SK-N-SH (cell line): Measurements from ENCODE around the gene PITPNB. TPM values are rescaled to one million over a fixed set of nuclear protein-coding genes. Genes with fewer than 3 reads are reported as not detected.

Experiments
- CTCF ChIA-PET: fragments of 300-600, 350-600 bp; formaldehyde crosslinking; extraction: SDS; loops from one replicate; lab custom pipeline; 2021; lab: Yijun Ruan, JAX
- POLR2A ChIA-PET: fragments of 350-600 bp; sonication (Branson Sonifier 250); formaldehyde crosslinking; extraction: SDS; loops from one replicate; lab custom pipeline; 2020; ENCODE audit warnings: antibody characterized with exemption, inconsistent platforms; lab: Yijun Ruan, JAX
- DNase-seq: peaks from one replicate; pipeline ENCODE4 v3.0.0; 2012
- H2AFZ ChIP-seq: fragments of 200-600 bp; sonication (generic); 2 replicates; pipeline ENCODE4 v1.8.1; 2016; ENCODE audit warnings: antibody characterized with exemption, mild to moderate bottlenecking, low read depth
- H3F3A ChIP-seq: fragments of 200-600 bp; sonication (generic); replicated peaks from 2 replicates; pipeline ENCODE3; 2016; ENCODE audit warnings: antibody characterized with exemption, mild to moderate bottlenecking; ENCODE audit not compliant: insufficient read depth
- H3K27ac ChIP-seq, 2 experiments: fragments of 200-500 bp in 1 of 2; fragments of 200-600 bp in 1 of 2; sonication (Bioruptor generic) in 1 of 2; sonication (generic), shearing (Covaris generic) in 1 of 2; 2 replicates each; pipeline versions ENCODE4 v1.5.1 to v1.6.1; 2014 to 2016; ENCODE audit warnings: low read depth in 2 of 2, inconsistent platforms in 1 of 2, low read length in 1 of 2, mild to moderate bottlenecking in 1 of 2, mixed read lengths in 1 of 2
- H3K27me3 ChIP-seq: fragments of 200-600 bp; sonication (generic), shearing (Covaris generic); 2 replicates; pipeline ENCODE4 v1.6.1; 2016; ENCODE audit warnings: mixed run types; ENCODE audit not compliant: insufficient read depth
- H3K36me3 ChIP-seq, 2 experiments: fragments of 200-500 bp in 1 of 2; fragments of 200-600 bp in 1 of 2; sonication (Bioruptor generic) in 1 of 2; sonication (generic) in 1 of 2; replicated peaks in 1 of 2; 2 replicates each; pipeline versions ENCODE3 to v1.5.1; 2014 to 2016; ENCODE audit warnings: low read length in 1 of 2, mild to moderate bottlenecking in 1 of 2; ENCODE audit not compliant: insufficient read depth in 2 of 2, control insufficient read depth in 1 of 2
- H3K4me1 ChIP-seq, 2 experiments: fragments of 200-500 bp in 1 of 2; fragments of 200-600 bp in 1 of 2; sonication (Bioruptor generic) in 1 of 2; sonication (generic), shearing (Covaris generic) in 1 of 2; 2 replicates each; pipeline versions ENCODE4 v1.5.1 to v1.6.1; 2014 to 2016; ENCODE audit warnings: low read depth in 1 of 2, low read length in 1 of 2, mixed run types in 1 of 2; ENCODE audit not compliant: insufficient read depth in 2 of 2, control insufficient read depth in 1 of 2
- H3K4me2 ChIP-seq: fragments of 200-600 bp; sonication (generic), shearing (Covaris generic); 2 replicates; pipeline ENCODE4 v1.6.1; 2017; ENCODE audit warnings: mixed run types
- H3K4me3 ChIP-seq, 2 experiments: fragments of 200-500 bp in 1 of 2; fragments of 200-600 bp in 1 of 2; sonication (Bioruptor generic) in 1 of 2; sonication (generic), shearing (Covaris generic) in 1 of 2; 2 replicates each; pipeline versions ENCODE4 v1.5.1 to v1.8.1; 2014 to 2016; ENCODE audit warnings: low read depth in 2 of 2, inconsistent platforms in 1 of 2, low read length in 1 of 2, mild to moderate bottlenecking in 1 of 2, mixed read lengths in 1 of 2, moderate library complexity in 1 of 2
- H3K79me2 ChIP-seq: fragments of 200-600 bp; sonication (generic); 2 replicates; pipeline ENCODE4 v1.8.1; 2017; ENCODE audit warnings: mild to moderate bottlenecking; ENCODE audit not compliant: insufficient read depth
- H3K9ac ChIP-seq: fragments of 200-600 bp; sonication (generic); 2 replicates; pipeline ENCODE4 v1.6.1; 2017; ENCODE audit warnings: mixed run types
- H3K9me2 ChIP-seq: fragments of 200-600 bp; sonication (generic); 2 replicates; pipeline ENCODE4 v1.6.1; 2017; ENCODE audit warnings: mixed run types
- H3K9me3 ChIP-seq: fragments of 200-600 bp; sonication (generic); 2 replicates; pipeline ENCODE4 v1.6.1; 2017; ENCODE audit warnings: mixed run types, mild to moderate bottlenecking, moderate library complexity
- H4K20me1 ChIP-seq: fragments of 200-600 bp; sonication (generic); 2 replicates; pipeline ENCODE4 v1.6.1; 2017; ENCODE audit warnings: mild to moderate bottlenecking, mixed run types; ENCODE audit not compliant: insufficient read depth
- FOSL2 ChIP-seq: IDR thresholded peaks from 2 replicates; pipeline ENCODE4 v1.4.0; 2012; ENCODE audit warnings: low read depth, mild to moderate bottlenecking, moderate library complexity, borderline replicate concordance
- JUND ChIP-seq: IDR thresholded peaks from 2 replicates; pipeline ENCODE4 v1.4.0; 2012
- MXI1 ChIP-seq: IDR thresholded peaks from 2 replicates; pipeline ENCODE4 v1.6.1; 2012; ENCODE audit warnings: mild to moderate bottlenecking, low read depth, low read length, improper control_type of control experiment
- NFIC ChIP-seq: IDR thresholded peaks from 2 replicates; pipeline ENCODE4 v1.4.0; 2012; ENCODE audit warnings: borderline replicate concordance
- RAD21 ChIP-seq: IDR thresholded peaks from 2 replicates; pipeline ENCODE4 v1.6.1; 2012; ENCODE audit warnings: mild to moderate bottlenecking, low read length
- RCOR1 ChIP-seq: fragments of 150-350 bp; IDR thresholded peaks from 2 replicates; pipeline ENCODE4 v1.6.1; 2017; ENCODE audit warnings: antibody characterized with exemption, low read length
- SMC3 ChIP-seq: IDR thresholded peaks from 2 replicates; pipeline ENCODE4 v1.6.1; 2012; ENCODE audit warnings: low read depth, low read length, improper control_type of control experiment
- TEAD4 ChIP-seq: IDR thresholded peaks from 2 replicates; pipeline ENCODE4 v1.4.0; 2012; ENCODE audit warnings: mild to moderate bottlenecking, borderline replicate concordance; ENCODE audit not compliant: insufficient read depth
- WGBS: methylation state at CpG from one replicate; pipeline ENCODE4 v1.1.6; 2017; ENCODE audit warnings: low lambda C conversion rate; 5-methylcytosine and 5-hydroxymethylcytosine counted together
- polyA plus RNA-seq, 3 experiments: library from polyadenylated mRNA; depleted of rRNA; stranded (reverse); fragments of >200 nt; gene quantifications; 2 replicates each; pipeline ENCODE4 v1.2.3, GENCODE V29; 2012
- TF ChIP-seq, protein P1 (sequence below): IDR thresholded peaks from 2 replicates; pipeline ENCODE4 v1.4.0; 2012; ENCODE audit warnings: low read depth
- TF ChIP-seq, protein P2 (sequence below): IDR thresholded peaks from 2 replicates; pipeline ENCODE4; 2012
- TF ChIP-seq, protein P3 (sequence below): IDR thresholded peaks from 2 replicates; pipeline ENCODE4 v1.6.1; 2012; ENCODE audit warnings: mild to moderate bottlenecking, low read depth, low read length, moderate library complexity
- TF ChIP-seq, protein P4 (sequence below): fragments of 200-600 bp; sonication (generic); IDR thresholded peaks from 2 replicates; pipeline ENCODE4 v1.6.1; 2017; ENCODE audit warnings: antibody characterized with exemption, mild to moderate bottlenecking, moderate library complexity

The PITPNB gene
- polyA plus RNA-seq, 1 of the 3 experiments (the other 2 are of a cell fraction): 32.3 TPM

DNA sequence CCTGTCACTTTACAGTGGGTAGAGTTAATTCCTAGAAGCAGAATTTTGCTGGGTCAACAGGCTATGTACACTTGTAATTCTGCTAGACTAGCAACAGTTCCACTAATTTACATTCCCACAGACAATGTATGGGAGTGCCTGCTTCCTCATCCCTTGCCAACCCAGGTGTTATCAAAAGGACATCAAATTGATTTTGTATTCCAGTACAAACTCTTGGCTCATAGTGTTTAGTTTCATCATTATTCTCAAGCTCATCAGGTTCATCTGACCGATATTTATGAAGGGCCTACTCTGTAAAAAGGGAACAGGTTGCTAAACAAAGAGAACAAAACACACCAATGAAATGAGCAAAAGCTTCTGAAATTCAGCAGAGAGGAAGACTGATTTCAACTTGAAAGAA is 30.7 kb downstream of the PITPNB start (continued):
- TF ChIP-seq, protein P1, sequence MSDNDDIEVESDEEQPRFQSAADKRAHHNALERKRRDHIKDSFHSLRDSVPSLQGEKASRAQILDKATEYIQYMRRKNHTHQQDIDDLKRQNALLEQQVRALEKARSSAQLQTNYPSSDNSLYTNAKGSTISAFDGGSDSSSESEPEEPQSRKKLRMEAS: no peak
- TF ChIP-seq, all 33 proteins: peak for 0

DNA sequence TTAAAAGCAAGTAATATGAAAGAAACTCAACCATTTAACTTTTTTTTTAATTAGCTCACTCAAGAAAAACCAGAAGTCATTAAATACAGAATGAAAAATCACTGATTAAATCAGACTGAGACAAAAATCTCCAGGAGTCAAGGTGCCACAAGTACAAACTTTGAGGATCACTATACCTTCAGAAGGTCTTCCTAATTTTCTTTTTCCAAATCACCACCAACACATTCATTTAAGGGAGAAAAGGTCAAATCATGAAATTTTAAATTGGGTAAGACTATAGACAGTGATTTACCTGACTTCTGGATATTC is 32.3 kb downstream of the PITPNB start:
- no peak for DNase-seq
- ChIA-PET CTCF (interaction anchor here (0.7 to 30.2 kb wide), 31 partner anchors 9 to 1358 kb away, joined by 3 to 630 read pairs (median 5); partner anchors contain the start of genes MN1 and PITPNB), POLR2A (interaction anchor here (1.0 kb wide), 1 partner anchor 26 kb away, joined by 3 read pairs; no protein-coding TSS in a partner anchor)
- H3K9ac ChIP-seq: no peak overlapping the region
- no peaks in the 10 kb centered on the region for H3K9me2 ChIP-seq
- TF ChIP-seq, protein P2, sequence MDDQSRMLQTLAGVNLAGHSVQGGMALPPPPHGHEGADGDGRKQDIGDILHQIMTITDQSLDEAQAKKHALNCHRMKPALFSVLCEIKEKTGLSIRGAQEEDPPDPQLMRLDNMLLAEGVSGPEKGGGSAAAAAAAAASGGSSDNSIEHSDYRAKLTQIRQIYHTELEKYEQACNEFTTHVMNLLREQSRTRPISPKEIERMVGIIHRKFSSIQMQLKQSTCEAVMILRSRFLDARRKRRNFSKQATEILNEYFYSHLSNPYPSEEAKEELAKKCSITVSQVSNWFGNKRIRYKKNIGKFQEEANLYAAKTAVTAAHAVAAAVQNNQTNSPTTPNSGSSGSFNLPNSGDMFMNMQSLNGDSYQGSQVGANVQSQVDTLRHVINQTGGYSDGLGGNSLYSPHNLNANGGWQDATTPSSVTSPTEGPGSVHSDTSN: no peak
- 0 out of 2 replicates have a peak, but pooled peaks have one; percentile 2 for TF ChIP-seq MXI1
- H3K79me2 ChIP-seq: peaks cover 34% of the 10 kb centered on the region; the same call in 1 of the 2 replicates
- H3F3A ChIP-seq: peaks cover 35% of the 10 kb centered on the region
- peak overlapping the region; percentile 7 to 48; a peak in 3 of 4 replicates for H3K27ac ChIP-seq
- H3K27me3 ChIP-seq: no peaks in the 10 kb centered on the region
- no peak overlapping the region for H2AFZ ChIP-seq
- no peak overlapping the region for H3K4me3 ChIP-seq
- peaks cover 9 to 27% of the 10 kb centered on the region in 2 experiments for H3K4me1 ChIP-seq
- H3K9me3 ChIP-seq: no peaks in the 10 kb centered on the region
- H3K36me3 ChIP-seq: peaks cover 54 to 83% of the 10 kb centered on the region in 2 experiments
- H3K4me2 ChIP-seq: 0 out of 2 replicates have a peak overlapping the region, but pooled peaks have one; percentile 10
- H4K20me1 ChIP-seq: peaks cover 36% of the 10 kb centered on the region

DNA sequence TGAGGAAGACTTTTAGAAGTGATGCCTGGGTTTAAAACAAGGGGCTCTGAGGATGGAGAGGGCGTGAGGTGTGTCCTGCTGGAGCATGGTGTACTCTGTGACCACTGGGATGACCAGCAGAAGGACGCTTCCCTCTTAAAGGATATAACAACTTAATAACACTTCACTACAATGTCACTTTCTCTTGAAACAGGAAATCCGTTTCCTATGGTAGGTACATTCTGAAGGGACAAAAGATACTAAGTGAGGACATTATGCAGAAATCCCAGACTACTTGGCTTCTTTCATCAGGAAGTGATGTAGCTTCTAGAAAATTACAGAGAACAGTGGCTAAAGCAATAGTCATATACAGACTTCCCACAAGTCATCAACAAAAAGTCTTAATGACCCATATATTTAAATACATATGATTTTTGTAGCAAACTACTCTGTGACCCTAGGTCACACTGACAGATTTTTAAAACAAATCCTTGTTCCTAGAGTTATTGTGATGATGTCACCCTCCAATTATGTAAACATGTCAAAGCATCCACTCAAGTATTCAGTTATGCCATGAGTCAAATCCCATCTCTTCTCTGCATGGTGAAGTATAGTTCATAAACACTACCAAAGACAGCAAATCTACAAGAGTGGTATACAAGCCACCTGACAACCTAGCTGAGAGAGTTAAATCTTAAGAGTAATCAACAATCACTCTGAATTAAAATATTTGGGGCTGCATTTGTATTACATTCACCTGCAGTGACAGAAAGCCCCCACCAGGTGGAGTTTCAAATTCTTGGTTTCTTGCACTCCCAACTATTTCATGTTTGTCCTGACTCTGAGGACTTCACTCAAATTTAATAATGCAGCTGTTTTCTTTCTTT is 32.8 kb downstream of the PITPNB start:
- TF ChIP-seq MXI1: 0 out of 2 replicates have a peak, but pooled peaks have one; percentile 19
- TF ChIP-seq, protein P2: peak; percentile 59; the same call in 1 of the 2 replicates
- TF ChIP-seq SMC3: peak; percentile 72
- no peak for TF ChIP-seq RCOR1
- TF ChIP-seq JUND: peak; percentile 63
- peak; percentile 40; the same call in 1 of the 2 replicates for TF ChIP-seq FOSL2
- TF ChIP-seq, protein P3, sequence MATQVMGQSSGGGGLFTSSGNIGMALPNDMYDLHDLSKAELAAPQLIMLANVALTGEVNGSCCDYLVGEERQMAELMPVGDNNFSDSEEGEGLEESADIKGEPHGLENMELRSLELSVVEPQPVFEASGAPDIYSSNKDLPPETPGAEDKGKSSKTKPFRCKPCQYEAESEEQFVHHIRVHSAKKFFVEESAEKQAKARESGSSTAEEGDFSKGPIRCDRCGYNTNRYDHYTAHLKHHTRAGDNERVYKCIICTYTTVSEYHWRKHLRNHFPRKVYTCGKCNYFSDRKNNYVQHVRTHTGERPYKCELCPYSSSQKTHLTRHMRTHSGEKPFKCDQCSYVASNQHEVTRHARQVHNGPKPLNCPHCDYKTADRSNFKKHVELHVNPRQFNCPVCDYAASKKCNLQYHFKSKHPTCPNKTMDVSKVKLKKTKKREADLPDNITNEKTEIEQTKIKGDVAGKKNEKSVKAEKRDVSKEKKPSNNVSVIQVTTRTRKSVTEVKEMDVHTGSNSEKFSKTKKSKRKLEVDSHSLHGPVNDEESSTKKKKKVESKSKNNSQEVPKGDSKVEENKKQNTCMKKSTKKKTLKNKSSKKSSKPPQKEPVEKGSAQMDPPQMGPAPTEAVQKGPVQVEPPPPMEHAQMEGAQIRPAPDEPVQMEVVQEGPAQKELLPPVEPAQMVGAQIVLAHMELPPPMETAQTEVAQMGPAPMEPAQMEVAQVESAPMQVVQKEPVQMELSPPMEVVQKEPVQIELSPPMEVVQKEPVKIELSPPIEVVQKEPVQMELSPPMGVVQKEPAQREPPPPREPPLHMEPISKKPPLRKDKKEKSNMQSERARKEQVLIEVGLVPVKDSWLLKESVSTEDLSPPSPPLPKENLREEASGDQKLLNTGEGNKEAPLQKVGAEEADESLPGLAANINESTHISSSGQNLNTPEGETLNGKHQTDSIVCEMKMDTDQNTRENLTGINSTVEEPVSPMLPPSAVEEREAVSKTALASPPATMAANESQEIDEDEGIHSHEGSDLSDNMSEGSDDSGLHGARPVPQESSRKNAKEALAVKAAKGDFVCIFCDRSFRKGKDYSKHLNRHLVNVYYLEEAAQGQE: no peak
- TF ChIP-seq TEAD4: no peak
- TF ChIP-seq, protein P1: 0 out of 2 replicates have a peak, but pooled peaks have one; percentile 14
- peak; percentile 68 for TF ChIP-seq RAD21
- TF ChIP-seq NFIC: no peak
- TF ChIP-seq, protein P4, sequence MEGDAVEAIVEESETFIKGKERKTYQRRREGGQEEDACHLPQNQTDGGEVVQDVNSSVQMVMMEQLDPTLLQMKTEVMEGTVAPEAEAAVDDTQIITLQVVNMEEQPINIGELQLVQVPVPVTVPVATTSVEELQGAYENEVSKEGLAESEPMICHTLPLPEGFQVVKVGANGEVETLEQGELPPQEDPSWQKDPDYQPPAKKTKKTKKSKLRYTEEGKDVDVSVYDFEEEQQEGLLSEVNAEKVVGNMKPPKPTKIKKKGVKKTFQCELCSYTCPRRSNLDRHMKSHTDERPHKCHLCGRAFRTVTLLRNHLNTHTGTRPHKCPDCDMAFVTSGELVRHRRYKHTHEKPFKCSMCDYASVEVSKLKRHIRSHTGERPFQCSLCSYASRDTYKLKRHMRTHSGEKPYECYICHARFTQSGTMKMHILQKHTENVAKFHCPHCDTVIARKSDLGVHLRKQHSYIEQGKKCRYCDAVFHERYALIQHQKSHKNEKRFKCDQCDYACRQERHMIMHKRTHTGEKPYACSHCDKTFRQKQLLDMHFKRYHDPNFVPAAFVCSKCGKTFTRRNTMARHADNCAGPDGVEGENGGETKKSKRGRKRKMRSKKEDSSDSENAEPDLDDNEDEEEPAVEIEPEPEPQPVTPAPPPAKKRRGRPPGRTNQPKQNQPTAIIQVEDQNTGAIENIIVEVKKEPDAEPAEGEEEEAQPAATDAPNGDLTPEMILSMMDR: peak; percentile 94
- peak overlapping the region in 1 of 2 experiments; percentile 29; a peak in 3 of 4 replicates for H3K27ac ChIP-seq
- H4K20me1 ChIP-seq: peaks cover 39% of the 10 kb centered on the region
- H3F3A ChIP-seq: peaks cover 40% of the 10 kb centered on the region
- 87% methylated on average over 3 of the region's 3 CpGs for WGBS
- ChIA-PET POLR2A (no interaction called here), CTCF (interaction anchor here (0.7 to 30.2 kb wide), 31 partner anchors 9 to 1359 kb away, joined by 3 to 630 read pairs (median 5); partner anchors contain the start of genes MN1 and PITPNB)
- peak overlapping the region; percentile 10; the same call in 1 of the 2 replicates for H3K4me2 ChIP-seq
- no peak overlapping the region for H3K9ac ChIP-seq
- H2AFZ ChIP-seq: no peak overlapping the region
- no peaks in the 10 kb centered on the region for H3K9me2 ChIP-seq
- peak; percentile 52 for DNase-seq
- H3K4me1 ChIP-seq: peaks cover 9 to 27% of the 10 kb centered on the region in 2 experiments
- no peak overlapping the region for H3K4me3 ChIP-seq
- peaks cover 29% of the 10 kb centered on the region; the same call in 1 of the 2 replicates for H3K79me2 ChIP-seq
- no peaks in the 10 kb centered on the region for H3K27me3 ChIP-seq
- H3K9me3 ChIP-seq: no peaks in the 10 kb centered on the region
- peaks cover 49 to 78% of the 10 kb centered on the region in 2 experiments for H3K36me3 ChIP-seq
